GM20431 (cell line): ENCODE results near the gene TRAPPC11.

Source experiments
- in situ Hi-C: fragments of 300-500 bp; cut with MseI, MboI; formaldehyde crosslinking; loops from one replicate; pipeline ENCODE4 v1.15.0; 2020; ENCODE audit warnings: low sequenced_read_pairs; ENCODE audit not compliant: unreplicated experiment

Gene TRAPPC11

DNA sequence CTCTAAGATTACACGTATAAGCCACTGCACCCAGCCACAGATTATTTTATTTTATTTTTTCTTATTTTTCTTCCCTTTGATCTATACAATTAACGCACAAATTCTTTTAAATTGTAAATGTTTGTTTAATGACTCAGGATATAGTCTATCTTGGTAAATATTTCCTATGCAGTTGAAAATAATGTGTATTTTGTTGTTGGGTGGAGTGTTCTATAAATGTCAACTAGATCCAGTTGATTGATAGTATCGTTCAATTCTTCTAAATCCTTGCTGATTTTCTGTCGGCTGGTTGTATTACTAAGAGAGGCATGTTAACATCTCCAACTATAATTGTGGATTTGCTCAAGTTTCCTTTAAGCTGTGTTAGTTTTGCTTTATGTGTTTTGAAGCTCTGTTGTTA, 92.0 kb downstream of the TRAPPC11 start:
- in situ Hi-C loops = no loop called here

DNA sequence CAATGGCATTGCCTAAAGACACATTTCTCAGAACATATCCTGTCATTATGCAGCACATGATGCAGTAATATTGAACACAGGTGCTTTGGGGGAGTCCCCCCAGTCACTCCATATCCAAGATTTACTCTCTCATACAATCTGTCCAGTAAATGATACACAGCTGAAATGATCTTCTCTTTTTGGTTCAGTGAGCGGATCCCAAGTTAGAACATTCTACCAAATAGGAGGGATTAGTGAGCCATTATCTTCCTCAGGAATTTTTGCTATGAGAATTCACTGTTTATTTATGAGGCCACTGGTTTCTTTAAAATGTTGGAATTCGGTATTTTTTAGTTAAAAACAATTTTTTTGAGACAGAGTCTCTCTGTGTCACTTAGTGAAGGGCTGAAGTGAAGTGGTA, 96.5 kb downstream of the TRAPPC11 start:
- in situ Hi-C loops = no loop called here

DNA sequence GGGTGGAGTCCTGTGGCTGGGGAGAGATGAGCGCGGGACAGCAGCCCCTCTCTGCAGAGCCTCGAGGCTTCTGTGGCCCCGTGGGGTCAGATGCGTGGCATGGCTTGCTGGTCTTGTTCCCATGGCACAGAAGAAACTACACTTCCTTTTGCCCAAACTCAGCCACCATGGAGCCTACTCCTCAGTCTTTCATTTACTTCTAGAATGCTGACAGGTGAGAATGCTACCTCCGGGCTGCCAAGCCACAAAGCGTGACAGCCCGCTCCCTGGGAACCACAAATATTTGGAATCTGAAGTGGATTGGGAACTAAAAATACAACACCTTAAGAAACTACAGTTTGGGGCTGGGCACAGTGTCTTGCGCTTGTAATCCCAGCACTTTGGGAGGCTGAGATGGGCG, 98.0 kb downstream of the TRAPPC11 start:
- in situ Hi-C loops = no loop called here

DNA sequence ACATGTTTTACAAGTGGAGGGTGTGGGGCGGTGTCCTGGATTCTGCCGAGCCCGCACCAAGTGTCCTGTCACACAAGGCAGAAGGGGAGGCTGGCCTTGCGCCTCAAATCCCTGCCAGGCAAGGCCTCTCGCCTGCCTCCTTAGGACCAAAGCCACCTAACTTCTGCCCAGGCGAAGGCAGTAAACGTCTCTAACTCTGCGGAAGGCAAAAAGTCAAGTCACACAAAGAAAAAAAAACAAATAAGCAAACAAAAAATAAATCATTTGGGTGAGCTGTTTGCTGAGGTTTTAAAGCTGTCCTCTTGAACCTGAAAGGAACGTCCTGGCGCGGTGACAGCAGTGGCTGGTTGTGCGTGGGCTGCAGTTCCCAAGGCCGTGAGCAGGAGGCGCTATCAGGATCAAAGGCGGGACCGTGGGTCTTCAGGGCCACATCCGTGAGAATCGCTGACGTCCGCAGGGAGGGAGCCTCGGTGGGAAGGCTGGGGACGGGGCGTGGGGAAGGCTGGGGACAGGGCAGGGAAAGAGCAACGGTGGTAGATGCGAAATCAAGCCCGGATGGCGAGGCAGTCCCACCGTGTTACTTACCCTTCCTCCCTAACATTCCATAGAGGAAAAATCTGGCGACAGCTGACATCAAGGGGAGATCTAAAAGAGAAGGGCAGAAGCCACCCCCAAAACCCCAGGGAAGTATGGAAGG, 99.1 kb downstream of the TRAPPC11 start:
- in situ Hi-C loops = no loop called here

DNA sequence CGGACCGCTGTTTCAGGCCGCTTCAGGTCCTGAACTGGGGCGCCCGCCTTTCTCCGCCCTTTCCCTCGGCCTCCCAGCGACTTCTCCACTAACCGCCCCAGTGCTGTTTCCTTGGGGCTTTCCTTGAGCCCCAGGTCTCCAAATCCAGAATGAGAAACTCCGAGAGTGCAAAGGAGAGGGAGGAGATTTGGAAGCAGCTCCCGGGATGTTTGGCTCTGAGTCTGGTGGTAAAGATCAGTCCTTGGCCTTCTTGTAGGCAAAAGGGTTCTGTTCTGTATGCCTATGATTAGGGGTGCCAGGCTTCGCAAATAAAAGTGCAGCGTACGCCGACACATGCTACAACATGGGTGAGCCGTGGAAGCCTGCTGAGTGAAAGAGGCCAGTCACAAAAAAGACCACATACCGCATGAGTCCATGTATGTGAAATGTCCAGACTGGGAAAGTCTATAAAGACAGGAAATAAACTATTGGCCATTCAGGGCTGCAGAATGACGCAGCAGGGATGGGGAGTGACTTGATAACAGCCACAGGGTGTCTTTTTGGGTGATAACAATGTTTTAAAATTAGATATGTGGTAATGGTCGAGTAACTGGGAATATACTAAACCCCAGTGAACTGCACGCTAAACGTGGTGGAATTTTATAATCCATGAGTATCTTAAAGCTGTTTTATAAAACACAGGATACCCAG, 99.8 kb downstream of the TRAPPC11 start:
- in situ Hi-C loops = no loop called here

DNA sequence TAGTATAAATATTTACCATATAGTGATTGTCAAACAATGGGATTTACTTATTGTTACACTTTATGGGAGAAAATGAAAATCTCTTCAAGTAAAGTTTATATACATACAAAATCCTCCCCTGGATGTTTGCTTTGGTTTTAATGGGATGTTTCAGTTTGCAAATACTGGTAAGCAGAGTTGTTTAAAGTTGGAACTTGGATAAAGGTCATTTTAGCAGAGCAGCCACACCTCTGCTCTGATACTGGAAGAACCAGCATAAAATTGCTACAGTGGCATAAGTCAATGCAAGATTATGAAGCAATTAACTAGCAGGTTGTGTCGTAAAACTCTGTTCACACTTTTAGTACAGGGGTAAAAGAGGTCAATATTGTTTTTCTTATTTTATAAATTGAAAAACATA, 101.2 kb downstream of the TRAPPC11 start:
- in situ Hi-C loops = no loop called here
